ENCODE data around the gene CYP4Z1.
"Not testable (repeated sequence)": the region's sequence is repeated elsewhere in the genome, so short reads cannot be mapped to it uniquely, and the experiment has no call there.

GRCh38 chr1:47121039-47121438 is 54.0 kb downstream of the CYP4Z1 start:
- not testable (repeated sequence) for TF ChIP-seq CTCF, POLR2A (IDR thresholded peaks at IDR 0.05)

Data from adrenal gland (tissue), 5 donors.